ENCODE measurements around the gene SERPINE1. TPM values are rescaled to one million over a fixed set of nuclear protein-coding genes. Genes with fewer than 3 reads are reported as not detected.

SERPINE1 gene
- polyA plus RNA-seq, 1 experiment: 356 TPM

DNA sequence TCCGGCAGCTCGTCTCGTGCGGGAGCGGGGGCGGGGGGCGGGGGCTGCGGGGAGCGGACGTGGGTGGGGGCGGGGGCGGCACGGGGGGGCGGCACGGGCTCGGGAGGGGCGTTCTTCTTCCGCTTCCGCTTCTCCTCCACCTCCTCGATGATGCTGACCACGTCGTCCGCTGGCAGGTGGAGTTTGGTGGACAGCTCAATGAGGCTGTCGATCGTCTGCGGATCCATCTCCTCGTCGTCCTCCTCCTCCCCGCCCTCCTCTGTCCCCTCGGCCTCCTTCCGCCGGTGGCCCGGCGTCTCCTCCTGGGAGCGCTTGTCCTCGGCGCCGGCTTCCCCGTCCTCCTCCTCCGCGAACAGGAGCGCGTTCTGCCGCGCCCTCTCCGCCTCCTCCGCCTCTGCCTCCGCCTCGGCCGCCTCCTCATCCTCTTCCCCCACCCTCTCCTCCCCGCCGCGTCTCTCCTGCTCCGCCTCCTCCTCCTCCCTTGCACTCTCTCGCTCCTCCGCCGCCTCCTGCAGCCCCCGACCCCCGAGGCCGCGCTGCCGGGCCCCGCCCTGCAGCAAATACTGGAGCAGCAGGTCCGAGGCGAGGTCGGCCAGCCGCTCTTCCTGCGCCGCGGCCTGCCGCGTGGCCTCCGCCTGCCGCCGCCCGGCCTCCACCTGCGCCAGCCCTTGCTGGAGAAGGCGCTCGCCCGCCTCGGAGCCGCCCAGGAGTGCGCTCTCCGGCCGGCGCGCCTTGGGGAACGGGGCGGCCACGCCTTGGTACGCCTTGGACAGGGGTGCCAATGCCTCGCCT lies 36.6 kb downstream of the SERPINE1 start:
- CTCF ChIA-PET: interaction anchor here (1.2 to 2.5 kb wide), 2 partner anchors 19 to 29 kb away, joined by 6 to 11 read pairs; no protein-coding TSS in a partner anchor
- POLR2A ChIA-PET: interaction anchor here (0.6 to 1.2 kb wide), 3 partner anchors 10 to 490 kb away, joined by 3 to 4 read pairs (median 3); partner anchors contain the start of genes AP1S1 and UFSP1
- H3K4me3 ChIP-seq (ENCODE audit: low read depth, low read length): peak overlapping the region; percentile 58

DNA sequence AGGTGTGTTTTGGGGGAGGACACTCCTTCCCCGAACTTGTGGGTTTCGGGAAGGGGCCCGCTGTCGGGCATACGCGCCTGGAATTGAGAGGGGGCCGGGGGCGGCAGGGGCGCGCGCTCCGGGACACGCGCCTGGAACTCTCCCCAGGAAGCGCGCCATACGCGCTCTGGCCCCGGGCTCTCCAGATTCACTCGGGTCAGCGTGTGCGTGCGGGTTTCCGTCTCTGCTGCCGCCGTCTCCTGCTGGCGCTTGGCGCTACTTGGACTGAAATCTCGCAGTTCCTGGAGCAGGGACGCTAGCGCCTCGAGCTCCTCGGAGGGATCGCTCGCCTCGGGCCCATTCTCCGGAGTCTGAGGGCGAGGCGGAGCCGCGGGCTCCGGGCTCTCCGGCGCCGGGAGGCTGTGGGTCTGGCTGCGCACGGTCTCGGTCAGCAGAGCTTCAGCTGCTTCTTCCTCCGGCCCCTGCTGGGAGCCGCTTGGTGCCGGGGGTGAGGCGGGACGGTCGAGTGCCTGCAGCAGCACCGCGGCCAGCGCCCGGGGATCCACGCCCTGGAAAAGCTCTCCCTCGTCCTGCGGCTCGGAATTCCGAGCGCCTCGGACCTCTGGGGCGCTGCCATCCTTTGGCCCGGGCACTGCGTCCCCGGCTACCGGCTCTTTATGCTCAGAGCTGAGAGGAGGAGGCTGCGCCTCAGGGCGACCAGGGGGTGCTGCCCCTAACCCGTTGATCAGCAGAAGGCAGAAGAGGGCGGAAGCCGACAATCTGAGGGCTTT lies 37.4 kb downstream of the SERPINE1 start:
- peaks cover 3% of the 10 kb centered on the region for H3K27me3 ChIP-seq (ENCODE audit: control insufficient read depth, insufficient read depth, low read length)
- H3K9me3 ChIP-seq (ENCODE audit: control insufficient read depth, insufficient read depth, low read length): no peaks in the 10 kb centered on the region; the same call in 1 of the 2 replicates
- TF ChIP-seq, protein P1, sequence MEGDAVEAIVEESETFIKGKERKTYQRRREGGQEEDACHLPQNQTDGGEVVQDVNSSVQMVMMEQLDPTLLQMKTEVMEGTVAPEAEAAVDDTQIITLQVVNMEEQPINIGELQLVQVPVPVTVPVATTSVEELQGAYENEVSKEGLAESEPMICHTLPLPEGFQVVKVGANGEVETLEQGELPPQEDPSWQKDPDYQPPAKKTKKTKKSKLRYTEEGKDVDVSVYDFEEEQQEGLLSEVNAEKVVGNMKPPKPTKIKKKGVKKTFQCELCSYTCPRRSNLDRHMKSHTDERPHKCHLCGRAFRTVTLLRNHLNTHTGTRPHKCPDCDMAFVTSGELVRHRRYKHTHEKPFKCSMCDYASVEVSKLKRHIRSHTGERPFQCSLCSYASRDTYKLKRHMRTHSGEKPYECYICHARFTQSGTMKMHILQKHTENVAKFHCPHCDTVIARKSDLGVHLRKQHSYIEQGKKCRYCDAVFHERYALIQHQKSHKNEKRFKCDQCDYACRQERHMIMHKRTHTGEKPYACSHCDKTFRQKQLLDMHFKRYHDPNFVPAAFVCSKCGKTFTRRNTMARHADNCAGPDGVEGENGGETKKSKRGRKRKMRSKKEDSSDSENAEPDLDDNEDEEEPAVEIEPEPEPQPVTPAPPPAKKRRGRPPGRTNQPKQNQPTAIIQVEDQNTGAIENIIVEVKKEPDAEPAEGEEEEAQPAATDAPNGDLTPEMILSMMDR (IDR thresholded peaks at IDR 0.05; ENCODE audit: low read depth, low read length): no peak
- H3K4me3 ChIP-seq (ENCODE audit: low read depth, low read length): peak overlapping the region; percentile 40
- no peak for DNase-seq (ENCODE audit: low read depth, low spot score)
- ChIA-PET CTCF (interaction anchor here (2.2 to 2.5 kb wide), 2 partner anchors 20 to 28 kb away, joined by 8 to 11 read pairs; no protein-coding TSS in a partner anchor), POLR2A (interaction anchor here (0.6 to 1.1 kb wide), 2 partner anchors 275 to 491 kb away, joined by 3 read pairs; partner anchors contain the start of gene UFSP1)
- H3K27ac ChIP-seq (ENCODE audit: low read depth, low read length): no peak overlapping the region

More for the DNA sequence above, 36.6 kb downstream of the SERPINE1 start:
- Histone ChIP-seq H3K27ac (ENCODE audit: low read depth, low read length) (no peak overlapping the region), H3K9me3 (ENCODE audit: control insufficient read depth, insufficient read depth, low read length) (no peaks in the 10 kb centered on the region; the same call in 1 of the 2 replicates), H3K27me3 (ENCODE audit: control insufficient read depth, insufficient read depth, low read length) (peaks cover 3% of the 10 kb centered on the region)
- no peak for DNase-seq (ENCODE audit: low read depth, low spot score)
- TF ChIP-seq, protein P1 (IDR thresholded peaks at IDR 0.05; ENCODE audit: low read depth, low read length): no peak

DNA sequence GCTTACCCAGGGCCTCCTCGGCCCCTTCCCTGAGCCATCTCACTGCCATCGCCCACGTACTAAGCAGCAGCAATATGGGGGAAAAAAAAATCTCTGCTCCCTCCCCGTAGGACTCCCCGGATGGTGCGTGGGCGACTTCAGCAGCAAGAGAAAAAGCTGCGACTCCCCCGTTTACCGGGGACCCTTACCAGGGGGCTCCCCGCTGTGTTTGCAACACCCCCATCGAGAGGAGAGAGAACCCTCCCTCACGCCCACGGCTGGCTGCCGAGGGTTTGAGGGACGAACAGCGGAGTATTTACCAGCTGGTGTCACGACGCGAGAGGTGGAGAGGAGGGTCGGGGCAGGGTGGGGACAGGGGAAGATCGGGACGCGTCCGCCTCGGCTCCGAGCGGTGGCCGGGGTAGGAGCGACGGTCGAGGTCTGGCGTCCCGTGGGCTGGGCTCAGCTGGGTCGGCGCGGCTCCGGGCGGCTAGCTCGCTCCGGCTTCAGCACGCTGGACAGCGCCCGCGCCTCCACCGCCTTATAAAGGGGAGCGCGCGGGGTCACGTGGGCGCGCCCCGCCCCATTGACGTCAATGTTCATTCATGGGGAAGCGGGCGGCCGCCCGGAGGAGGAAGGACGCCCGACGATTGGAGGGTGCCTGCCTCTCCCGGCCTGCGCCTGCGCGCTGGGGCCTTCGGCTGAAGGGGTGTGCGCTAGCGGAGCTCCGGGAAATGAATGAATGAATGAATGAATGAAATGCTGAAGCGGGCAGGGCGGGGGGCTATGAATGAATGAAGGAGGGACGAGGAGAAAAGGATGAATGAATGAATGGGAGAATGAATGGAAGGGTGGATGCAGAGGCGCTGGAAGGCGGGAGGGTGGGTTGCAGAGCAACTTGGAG lies 38.4 kb downstream of the SERPINE1 start, which contains the start of gene VGF:
Gene VGF, minus strand, starts transcription at position 495 of the 883 bp plus-strand sequence. CDS start 726 bp downstream, outside the sequence.
- TF ChIP-seq, protein P1 (IDR thresholded peaks at IDR 0.05; ENCODE audit: low read depth, low read length): no peak

DNA sequence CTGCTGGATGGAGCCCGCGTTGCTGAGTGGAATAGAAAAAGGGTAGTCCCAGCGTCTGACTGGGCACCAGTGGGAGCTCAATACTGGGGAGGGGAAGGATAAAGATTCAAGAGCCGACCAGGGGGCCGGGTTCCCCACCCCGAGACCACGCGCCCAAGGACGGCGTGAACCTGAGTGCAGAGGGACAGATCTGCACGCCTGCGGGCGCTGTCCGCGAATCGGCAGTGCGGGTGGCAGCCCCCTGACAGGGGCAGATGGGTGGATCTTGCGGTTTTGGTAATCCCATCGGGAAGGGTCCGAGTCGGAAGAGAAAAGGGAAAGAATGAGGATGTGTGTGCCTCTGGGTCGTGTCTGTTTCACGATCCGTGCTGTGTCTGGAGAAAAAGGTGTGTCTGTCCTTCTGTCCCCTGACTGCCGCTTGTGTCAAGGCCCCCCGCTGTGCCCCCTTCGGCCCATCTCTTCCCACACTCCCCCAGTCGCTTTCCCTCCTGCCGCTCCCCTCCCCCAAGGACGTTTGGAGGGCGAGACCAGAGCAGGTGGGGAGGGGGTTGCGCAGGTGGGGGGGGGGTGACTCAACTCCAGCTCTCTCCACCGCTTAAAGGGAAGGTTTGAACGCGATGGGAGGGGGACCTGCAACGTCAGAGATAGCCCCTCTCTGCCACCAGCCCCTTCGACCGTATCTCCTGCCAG lies 39.2 kb downstream of the SERPINE1 start:
- POLR2A ChIA-PET: interaction anchor here (1.0 to 1.4 kb wide), 2 partner anchors 39 to 65 kb away, joined by 3 to 5 read pairs; partner anchors contain the start of gene SERPINE1
- CTCF ChIA-PET: interaction anchor here (0.8 to 2.5 kb wide), 7 partner anchors 9 to 117 kb away, joined by 3 to 11 read pairs (median 3); no protein-coding TSS in a partner anchor
- Histone ChIP-seq H3K4me3 (ENCODE audit: low read depth, low read length) (peak overlapping the region; percentile 48), H3K9me3 (ENCODE audit: control insufficient read depth, insufficient read depth, low read length) (no peaks in the 10 kb centered on the region; the same call in 1 of the 2 replicates), H3K27ac (ENCODE audit: low read depth, low read length) (peak overlapping the region; percentile 2), H3K27me3 (ENCODE audit: control insufficient read depth, insufficient read depth, low read length) (peaks cover 16% of the 10 kb centered on the region)
- TF ChIP-seq, protein P1 (IDR thresholded peaks at IDR 0.05; ENCODE audit: low read depth, low read length): no peak
- no peak for DNase-seq (ENCODE audit: low read depth, low spot score)

More for the DNA sequence above, 38.4 kb downstream of the SERPINE1 start, which contains the start of gene VGF:
- H3K27ac ChIP-seq (ENCODE audit: low read depth, low read length): peak within 1 kb of the TSS; percentile 2
- H3K4me3 ChIP-seq (ENCODE audit: low read depth, low read length): peak within 1 kb of the TSS; percentile 48
- ChIA-PET POLR2A (interaction anchor here (0.6 to 1.4 kb wide), 6 partner anchors 12 to 737 kb away, joined by 3 to 5 read pairs (median 4); partner anchors contain the start of genes SERPINE1, UFSP1 and ZCWPW1), CTCF (interaction anchor here (0.8 to 2.5 kb wide), 6 partner anchors 9 to 117 kb away, joined by 3 to 11 read pairs (median 3); no protein-coding TSS in a partner anchor)
- H3K27me3 ChIP-seq (ENCODE audit: control insufficient read depth, insufficient read depth, low read length): peaks cover 8% of the 10 kb centered on the region
- H3K9me3 ChIP-seq (ENCODE audit: control insufficient read depth, insufficient read depth, low read length): no peaks in the 10 kb centered on the region; the same call in 1 of the 2 replicates
- DNase-seq (ENCODE audit: low read depth, low spot score): peak; percentile 84

Measured in AG04450 (cell line).